ENCODE results near the gene CACFD1.

The CACFD1 gene

DNA sequence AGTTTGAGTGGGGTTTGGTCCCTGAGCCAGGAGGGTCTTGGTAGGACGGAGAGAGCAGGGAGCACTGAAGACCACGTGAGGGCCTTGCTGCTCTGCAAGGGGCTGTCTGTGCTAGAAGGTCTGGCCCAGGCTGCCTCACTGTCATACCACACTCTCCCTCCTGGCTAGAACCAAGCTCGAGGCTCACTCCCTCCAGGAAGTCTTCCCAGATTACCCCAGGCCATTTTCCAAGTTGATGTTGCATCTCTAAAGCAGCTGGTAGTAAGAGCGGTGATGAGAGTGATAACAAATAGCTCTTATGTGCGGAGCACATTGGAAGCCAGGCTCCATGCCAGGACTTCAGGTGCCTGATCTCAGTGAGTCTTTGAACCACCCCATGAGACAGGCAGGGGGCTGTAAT, 58.4 kb downstream of the CACFD1 start:
- no peak for DNase-seq (ENCODE audit: low spot score)

GRCh38 chr9:133518706-133519449, 59.1 kb downstream of the CACFD1 start:
- no peak for DNase-seq (ENCODE audit: low spot score)

DNA sequence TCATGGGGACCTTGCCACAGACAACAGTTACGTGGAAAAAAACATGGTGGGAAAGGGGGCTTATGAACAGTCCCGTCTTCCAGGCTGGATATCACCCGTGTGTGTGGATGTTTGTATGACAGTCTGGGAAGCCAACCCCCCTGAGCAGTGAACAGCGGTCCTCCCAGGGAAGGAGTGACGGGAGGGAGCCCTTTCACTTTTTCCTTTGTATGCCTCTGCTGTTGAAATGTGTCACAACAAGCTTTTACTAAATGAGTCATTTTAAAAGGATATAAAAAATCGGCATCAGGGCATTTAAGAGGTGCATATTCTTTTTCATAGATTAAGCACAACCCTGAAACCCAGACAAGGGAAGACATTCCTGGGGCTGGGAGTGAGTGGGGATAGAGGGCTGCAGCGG, 59.9 kb downstream of the CACFD1 start:
- no peak for DNase-seq (ENCODE audit: low spot score)

DNA sequence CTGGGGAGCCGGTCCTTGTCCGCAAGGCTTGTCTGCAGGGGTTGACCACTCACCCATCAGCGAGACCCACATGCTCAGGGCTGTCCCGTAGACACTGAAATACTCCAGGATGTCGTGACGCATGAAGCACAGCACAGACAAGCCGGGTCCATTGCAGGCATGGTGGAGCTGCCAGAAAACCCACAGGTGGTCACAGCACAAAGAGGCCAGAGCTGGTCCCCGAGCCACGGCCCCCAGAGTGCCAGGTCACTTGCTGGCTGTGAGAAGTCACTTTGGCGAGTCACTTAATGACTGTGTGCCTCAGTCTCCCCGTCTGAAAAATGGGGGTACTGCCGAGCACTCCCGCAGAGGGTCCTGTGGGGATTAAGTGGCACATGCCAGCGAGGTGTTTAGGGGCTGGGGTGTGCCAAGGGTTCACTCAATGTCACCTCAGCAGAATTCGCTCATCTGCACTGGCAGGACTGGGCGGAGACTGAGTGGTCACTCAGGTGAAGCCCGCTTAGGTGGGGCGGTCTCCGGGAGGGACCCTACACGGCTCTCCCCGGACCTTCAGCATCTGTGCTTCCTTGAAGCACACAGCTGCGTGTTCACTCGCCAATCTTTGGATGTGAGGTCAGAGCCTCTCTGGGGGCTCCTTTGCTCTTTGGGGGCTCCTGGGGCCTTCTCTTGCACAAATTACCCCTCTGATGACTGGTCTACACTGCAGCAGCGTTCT, 60.5 kb downstream of the CACFD1 start:
- DNase-seq (ENCODE audit: low spot score) = no peak

Data from globus pallidus (tissue), 1 donor.